IPS-NIHi7 (cell line): ENCODE data around the gene NAV2.
"Not testable (repeated sequence)": the region's sequence is repeated elsewhere in the genome, so short reads cannot be mapped to it uniquely, and the experiment has no call there.

Source experiments
- DNase-seq: peaks from one replicate; pipeline ENCODE4 v3.0.0; 2012; ENCODE audit warnings: mixed read lengths; ENCODE audit errors: extremely low spot score

NAV2 gene

DNA sequence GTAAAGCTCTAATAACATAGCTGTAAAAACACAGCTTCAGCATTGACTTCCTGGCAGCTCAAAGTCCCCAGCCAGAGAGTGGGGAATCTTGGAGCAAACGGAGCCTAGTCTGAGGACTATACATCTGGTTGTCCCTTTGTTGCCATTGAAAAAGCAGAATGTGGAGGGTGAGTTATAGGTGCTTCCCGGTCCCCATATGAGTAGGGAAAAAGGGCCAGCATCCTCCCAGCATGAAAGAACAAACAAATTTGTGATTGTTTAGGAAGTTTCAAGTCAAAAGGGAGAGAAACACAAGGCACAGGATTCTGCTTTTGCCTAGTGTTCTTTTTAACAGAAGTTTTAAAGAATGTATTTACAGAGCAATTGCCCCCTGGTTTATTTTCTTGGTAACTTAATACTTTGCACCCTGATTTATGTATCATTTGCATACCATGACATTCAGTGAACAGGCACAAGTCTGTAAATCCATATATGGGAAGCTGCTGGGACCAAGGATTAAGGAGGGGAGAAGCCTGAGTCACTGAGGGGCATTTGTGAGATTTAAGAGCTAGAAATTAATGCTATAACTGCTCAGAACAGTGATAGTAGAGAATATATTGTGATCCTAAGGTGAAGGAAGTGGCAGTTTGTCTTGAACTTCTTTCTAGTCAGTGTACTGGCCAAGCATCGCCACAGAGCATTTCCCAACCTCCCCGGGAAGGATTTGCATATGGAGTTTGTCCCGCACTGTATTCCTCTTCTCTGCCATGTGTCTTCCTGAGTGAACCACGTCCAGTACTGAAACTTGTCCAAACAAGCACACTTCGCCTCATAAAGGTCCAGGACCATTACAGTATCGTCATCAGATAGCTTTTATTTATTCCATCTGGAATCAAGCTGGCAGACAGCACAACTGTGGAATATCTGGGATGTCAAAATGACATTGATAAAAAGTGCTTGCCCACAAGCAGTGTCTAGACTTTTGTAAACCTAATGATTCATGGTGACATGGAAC is 344.6 kb downstream of the NAV2 start:
- DNase-seq, result no peak

- DNase-seq, result no peak
Observed at GRCh38 chr11:20058749-20059458, 346.3 kb downstream of the NAV2 start.

DNA sequence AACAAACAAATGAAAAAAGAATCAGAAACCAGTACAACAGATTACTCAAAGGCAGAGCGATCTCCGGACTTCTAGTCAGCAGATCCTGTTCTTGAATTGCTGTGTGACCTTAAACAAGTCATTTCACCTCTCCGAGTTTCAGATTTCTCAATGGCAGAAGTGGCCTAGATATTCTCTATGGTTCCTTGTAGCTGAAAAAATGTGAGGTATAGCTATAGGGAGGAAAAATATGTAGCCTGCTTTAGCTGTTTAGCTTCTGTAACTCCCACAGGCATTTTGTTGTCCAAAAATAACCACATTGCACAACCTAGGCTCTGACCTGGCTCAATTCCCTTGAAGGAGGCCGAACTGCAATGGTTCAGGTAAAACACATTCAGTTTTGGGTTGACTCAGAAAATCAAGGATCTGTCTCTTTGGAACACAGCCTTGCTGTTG is 347.0 kb downstream of the NAV2 start:
- DNase-seq, result no peak

DNA sequence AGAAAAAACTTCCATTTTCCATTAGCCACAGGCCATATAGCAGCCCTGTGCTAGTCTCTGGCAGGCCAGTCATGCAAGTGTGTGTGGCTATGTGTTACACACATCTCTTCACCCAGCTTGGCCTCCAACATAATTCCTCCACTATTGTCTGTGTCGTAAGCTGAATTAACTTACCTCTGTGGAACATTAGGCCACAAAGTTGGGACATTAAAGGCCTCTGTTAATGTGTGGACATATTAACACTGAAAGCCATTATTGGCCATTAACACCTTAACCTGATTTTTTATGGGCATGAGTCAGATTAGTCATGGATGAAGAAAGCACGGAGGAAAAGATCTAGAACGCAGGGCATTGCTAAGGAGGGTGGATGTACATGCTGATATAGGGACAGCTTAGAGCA is 347.5 kb downstream of the NAV2 start:
- DNase-seq, result no peak

- no peak for DNase-seq
Observed at GRCh38 chr11:20060647-20061205, 348.1 kb downstream of the NAV2 start.

DNA sequence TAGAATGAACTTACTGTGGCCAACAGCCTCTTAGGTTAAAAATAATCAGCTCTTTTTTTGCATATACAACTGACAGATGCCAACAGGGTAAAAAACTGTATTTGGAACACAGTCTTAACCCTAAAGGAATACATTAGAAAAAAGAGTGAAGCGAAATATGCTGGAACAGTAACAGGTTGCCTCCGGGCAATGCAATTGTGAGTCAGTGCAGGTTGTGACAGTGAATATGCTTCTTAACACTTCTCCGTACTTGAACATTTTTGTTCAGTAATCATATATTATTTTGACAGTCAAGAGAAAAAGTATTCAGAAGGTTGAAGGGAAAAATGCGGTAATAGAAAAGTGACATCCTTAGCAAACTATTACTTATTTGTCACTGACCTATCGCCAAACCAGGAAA is 349.1 kb downstream of the NAV2 start:
- DNase-seq, result no peak

DNA sequence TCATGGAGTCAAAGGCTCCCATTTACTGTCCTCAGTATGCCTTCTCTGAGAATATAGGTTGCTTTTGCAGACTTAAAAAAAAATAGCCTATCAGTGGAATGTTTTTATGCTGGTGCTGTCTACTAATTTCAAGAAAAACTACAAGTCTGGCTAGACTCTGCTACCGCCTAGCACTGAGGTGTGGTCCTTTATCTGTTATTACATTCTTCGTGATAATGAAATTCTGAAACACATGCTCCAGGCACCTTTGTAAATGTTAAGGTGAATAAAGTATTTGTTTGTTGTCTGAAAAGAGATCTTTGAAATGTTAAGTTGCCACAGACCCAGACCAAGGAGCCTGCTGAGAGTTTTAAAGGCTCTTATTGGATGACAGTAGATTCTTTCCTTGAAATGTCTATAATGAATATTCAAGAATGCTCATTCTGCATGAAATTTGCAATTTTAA is 352.3 kb downstream of the NAV2 start:
- no peak for DNase-seq

DNA sequence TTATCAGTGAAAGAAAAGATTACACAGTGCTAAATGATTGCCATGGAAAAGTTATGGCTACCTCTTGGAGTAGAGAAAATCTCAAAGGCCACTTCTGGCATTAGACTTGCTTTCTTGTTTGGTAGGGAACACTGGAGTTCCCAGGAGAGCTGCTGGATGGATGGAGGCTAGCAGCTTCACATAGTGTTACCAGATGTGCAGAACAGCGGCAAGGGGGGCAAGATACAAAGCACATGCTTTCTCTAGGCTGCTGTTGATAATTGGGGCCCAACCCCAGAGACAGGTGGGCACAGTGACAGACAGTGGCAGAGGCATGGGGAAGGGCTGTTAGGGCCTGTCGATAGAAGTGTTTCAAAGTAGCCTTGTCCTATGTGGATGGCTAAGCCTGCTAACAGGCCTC is 352.8 kb downstream of the NAV2 start:
- DNase-seq, result peak; percentile 30

DNA sequence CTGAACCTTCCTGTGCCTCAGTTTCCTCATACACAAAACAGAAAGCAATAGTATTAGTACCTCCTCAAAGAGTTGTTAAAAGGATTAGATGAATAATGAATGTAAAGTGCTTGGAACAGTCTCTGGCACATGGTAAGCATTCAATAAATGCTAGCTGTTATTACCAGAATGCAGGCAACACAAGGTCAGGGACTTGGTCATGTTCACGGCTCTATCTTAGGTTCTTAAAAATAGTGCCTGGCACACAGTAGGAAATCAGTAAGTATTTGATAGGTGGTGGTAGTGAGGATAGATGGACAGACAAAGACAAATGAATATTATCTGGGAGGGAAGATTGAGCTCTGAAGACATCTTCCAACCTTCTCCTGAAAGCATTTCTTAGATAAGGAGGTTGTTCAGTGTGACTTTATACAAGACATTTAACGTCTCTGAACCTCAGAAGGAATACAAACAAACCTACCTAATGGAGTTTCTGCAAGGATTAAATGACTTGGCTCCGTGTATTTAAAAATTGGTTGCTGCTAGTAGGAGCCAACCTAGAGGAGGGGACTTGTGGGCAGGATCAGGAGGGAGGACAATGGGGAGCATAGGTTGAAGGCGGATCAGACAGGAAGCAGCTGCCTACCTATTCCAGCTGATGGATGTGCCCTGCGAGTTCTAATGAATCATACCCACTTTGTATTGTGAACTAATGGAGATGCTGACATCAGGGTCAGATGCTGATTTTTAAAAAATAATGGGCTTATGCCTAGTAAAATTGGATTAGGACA is 353.6 kb downstream of the NAV2 start:
- DNase-seq, result no peak

- DNase-seq, result no peak
Observed at GRCh38 chr11:20066783-20067156, 354.1 kb downstream of the NAV2 start.

DNA sequence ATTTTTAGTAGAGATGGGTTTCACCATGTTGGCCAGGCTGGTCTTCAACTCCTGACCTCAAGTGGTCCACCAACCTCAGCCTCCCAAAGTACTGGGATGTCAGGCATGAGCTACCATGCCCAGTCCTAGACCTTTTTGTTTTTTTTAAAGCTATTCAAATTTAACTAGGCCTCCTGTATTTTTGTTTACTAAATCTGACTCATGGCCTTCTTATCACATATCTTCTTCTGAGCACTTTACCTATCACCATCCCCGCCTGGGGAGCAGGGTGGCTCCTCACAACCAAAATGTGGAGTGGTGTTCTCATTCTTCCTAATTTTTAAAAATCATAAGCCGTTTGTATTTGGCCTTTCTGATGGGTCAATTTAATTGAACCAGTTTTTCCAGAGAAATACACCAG is 355.0 kb downstream of the NAV2 start:
- DNase-seq, result no peak

- no peak for DNase-seq
Observed at GRCh38 chr11:20068691-20069090, 356.1 kb downstream of the NAV2 start.

GRCh38 chr11:20070459-20070858 is 357.8 kb downstream of the NAV2 start:
- DNase-seq, result no peak

DNA sequence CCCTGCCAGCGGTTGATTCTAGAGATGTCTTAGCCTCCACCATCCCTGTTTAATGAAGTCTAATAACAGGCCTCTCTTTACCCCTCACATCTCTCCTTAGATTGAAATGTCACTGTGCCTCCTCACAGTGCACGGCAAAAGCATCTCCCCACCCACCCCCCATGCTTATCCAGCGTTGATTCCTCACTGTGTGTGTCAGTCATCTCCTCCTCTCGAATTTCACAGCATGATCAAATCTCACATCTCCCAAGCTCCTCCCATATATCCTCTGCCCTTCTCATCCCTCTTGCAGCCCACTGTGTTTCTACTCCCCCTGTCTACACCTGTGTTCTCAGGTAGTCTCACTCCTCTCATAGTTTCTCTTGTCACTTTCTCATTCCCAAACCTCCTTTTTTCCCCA is 363.0 kb downstream of the NAV2 start:
- DNase-seq, result no peak

DNA sequence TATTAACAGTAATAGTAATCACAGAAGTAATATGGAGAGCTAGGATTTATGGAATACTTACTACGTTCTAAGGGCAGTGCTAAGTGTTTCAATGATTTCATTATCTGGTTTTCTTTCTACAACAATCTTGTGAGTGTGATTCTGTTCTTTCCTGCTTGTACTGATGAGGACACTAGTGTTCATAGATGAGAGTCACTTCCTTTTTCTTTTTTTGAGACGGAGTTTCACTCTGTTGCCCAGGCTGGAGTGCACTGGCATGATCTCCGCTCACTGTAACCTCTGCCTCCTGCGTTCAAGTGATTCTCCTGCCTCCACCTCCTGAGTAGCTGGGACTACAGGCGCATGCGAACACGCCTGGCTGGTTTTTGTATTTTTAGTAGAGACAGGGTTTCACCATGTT is 366.2 kb downstream of the NAV2 start:
- DNase-seq, result no peak

- no peak for DNase-seq
Observed at GRCh38 chr11:20080032-20080685, 367.5 kb downstream of the NAV2 start.

GRCh38 chr11:20081336-20081735 is 368.7 kb downstream of the NAV2 start:
- DNase-seq, result no peak

DNA sequence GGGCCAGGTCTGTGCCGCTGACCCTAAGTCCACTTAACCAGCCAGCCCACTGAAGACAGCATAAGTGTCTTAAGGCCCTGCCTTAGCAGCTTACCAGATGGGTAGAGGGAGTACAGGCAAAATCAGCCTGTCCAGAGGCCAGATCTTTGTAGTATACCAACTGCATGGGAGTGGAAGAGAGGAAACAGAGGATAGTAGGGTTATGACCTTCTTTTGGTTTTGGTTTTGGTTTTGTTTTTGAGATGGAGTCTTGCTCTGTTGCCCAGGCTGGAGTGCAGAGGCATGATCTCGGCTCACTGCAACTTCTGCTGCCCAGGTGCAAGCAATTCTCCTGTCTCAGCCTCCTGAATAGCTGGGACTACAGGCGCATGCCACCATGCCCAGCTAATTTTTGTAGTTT is 371.2 kb downstream of the NAV2 start:
- not testable (repeated sequence) for DNase-seq

DNA sequence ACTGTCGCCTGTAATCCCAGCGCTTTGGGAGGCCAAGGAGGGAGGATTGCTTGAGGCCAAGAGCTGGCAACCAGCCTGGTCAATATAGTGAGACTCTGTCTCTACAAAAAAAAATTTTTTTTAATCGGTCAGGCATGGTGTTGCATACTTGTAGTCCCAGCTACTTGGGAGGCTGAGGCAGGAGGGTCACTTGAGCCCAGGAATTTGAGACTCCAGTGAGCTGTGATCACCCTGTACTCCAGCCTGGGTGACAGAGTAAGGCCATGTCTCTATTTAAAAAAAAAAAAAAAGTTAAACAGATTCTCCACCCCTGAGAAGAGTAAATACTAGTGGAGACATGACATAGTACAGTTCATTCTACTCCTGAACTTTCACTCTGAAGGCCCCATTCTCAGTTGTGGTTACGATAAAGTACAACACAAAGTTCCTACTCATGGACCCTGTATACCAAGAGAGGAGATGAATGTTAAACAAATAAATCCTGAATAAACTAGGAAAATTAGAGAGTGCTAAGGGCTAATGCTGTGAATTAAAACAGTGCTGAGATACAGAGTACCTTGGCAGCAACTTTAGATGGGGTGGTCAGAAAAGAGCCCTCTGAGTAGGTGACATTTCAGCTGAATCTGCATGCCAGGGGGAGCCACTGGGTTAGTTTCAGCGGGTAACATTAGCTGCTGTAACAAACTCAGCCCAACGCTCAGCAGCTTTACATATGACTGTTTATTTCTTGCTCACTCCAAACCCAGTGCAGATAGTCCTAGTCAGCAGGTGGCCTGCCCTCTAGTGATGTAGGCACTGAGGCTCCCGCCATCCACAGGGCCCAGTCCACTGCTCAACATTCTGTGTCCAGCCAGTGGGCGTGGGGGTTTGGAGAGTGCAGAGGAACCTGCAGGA is 372.5 kb downstream of the NAV2 start:
- DNase-seq, result no peak

- DNase-seq, result no peak
Observed at GRCh38 chr11:20085918-20086317, 373.3 kb downstream of the NAV2 start.
